HG03520 (cell line): Measurements from ENCODE around the gene PFDN1.

ENCODE experiments used
- ATAC-seq: cut with Tn5 transposase; IDR thresholded peaks from one replicate; pipeline ENCODE4 v1.9.1; 2021; ENCODE audit warnings: mild to moderate bottlenecking, moderate library complexity; ENCODE audit not compliant: unreplicated experiment

PFDN1 gene

GRCh38 chr5:140242099-140242498, 60.8 kb downstream of the PFDN1 start:
- ATAC-seq: no peak

- ATAC-seq: no peak
These were observed 61.8 kb downstream of the PFDN1 start for GRCh38 chr5:140240987-140241706.

- no peak for ATAC-seq
These were observed 62.8 kb downstream of the PFDN1 start for GRCh38 chr5:140239939-140240700.

GRCh38 chr5:140239461-140239860, 63.4 kb downstream of the PFDN1 start:
- no peak for ATAC-seq

- no peak for ATAC-seq
These were observed 64.1 kb downstream of the PFDN1 start for GRCh38 chr5:140238756-140239155.

- ATAC-seq: no peak
These were observed 65.9 kb downstream of the PFDN1 start for GRCh38 chr5:140236891-140237598.

GRCh38 chr5:140235791-140236551, 66.9 kb downstream of the PFDN1 start:
- ATAC-seq: no peak

GRCh38 chr5:140234377-140234989, 68.4 kb downstream of the PFDN1 start:
- ATAC-seq: no peak

- no peak for ATAC-seq
These were observed 70.2 kb downstream of the PFDN1 start for GRCh38 chr5:140232731-140233130.

GRCh38 chr5:140230373-140230772, 72.5 kb downstream of the PFDN1 start:
- no peak for ATAC-seq

GRCh38 chr5:140228364-140228837, 74.5 kb downstream of the PFDN1 start:
- no peak for ATAC-seq

- no peak for ATAC-seq
These were observed 75.9 kb downstream of the PFDN1 start for GRCh38 chr5:140227046-140227445.

- ATAC-seq: no peak
These were observed 77.5 kb downstream of the PFDN1 start for GRCh38 chr5:140225396-140225795.

GRCh38 chr5:140224658-140225057, 78.2 kb downstream of the PFDN1 start:
- ATAC-seq: no peak

GRCh38 chr5:140223567-140223966, 79.3 kb downstream of the PFDN1 start:
- ATAC-seq: no peak

GRCh38 chr5:140222416-140222815, 80.5 kb downstream of the PFDN1 start:
- no peak for ATAC-seq

- ATAC-seq: no peak
These were observed 81.1 kb downstream of the PFDN1 start for GRCh38 chr5:140221697-140222223.

GRCh38 chr5:140220698-140221064, 82.2 kb downstream of the PFDN1 start:
- no peak for ATAC-seq

- no peak for ATAC-seq
These were observed 82.7 kb downstream of the PFDN1 start for GRCh38 chr5:140220032-140220697.
